CD4-positive, alpha-beta T cell treated with Interleukin-1 beta for 1 hour (primary cell): ENCODE measurements around the gene IPO8.

Experiments
- DNase-seq, 2 donors: peaks; one replicate each; pipeline ENCODE4 v3.0.0-alpha.2; 2020 to 2022

The IPO8 gene

GRCh38 chr12:30695199-30696102, at the start of gene IPO8:
Gene IPO8, minus strand, starts transcription at chr12:30695869. Its CDS starts 222 bp downstream, at chr12:30695647.
- peak; percentile 87 to 88 for DNase-seq

DNA sequence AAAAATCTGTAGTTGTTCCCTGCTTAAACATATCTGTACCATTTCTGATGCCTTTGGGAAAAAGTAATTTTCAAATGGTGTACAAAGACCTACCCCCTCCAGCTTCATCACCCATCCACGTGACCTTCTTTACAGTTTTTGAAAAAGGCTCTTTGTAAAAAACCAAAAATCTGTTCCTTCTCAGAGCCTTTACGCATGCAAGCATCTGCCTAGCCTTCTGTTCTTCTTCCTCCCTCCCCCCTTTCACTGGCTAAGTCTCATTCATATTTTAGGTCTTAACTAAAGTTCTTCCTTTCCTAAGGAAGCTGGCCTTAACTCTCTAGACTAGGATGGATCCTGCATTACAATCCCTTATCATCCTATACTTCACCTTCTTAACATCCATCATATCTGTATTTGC, 48.7 kb upstream of the IPO8 start:
- DNase-seq, result no peak

DNA sequence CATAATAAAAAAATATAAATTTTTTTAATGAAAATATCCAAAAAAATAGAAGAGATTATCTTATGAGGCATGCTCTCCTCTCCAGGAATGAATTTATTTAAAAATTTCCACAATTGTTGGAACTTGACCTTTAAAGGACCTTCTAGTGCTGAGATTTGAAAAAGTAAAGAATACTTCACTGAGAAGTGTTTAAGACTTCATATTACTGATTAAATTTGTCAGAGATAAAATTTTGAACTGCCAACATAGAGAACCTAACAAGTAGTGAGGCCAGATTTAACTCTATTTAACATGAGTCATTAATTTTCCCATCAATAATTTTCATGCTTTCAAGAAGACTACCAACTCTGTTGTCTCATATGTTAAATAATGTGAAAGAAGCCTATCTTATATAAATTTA, 44.6 kb upstream of the IPO8 start:
- DNase-seq, result no peak

- DNase-seq, result no peak
These were observed 43.4 kb upstream of the IPO8 start for GRCh38 chr12:30739020-30739419.

GRCh38 chr12:30732954-30733637, 37.4 kb upstream of the IPO8 start:
- no peak for DNase-seq

GRCh38 chr12:30730011-30730410, 34.3 kb upstream of the IPO8 start:
- DNase-seq, result no peak

GRCh38 chr12:30729547-30729946, 33.9 kb upstream of the IPO8 start:
- DNase-seq, result no peak

- no peak for DNase-seq
These were observed 31.0 kb upstream of the IPO8 start for GRCh38 chr12:30726647-30727046.

GRCh38 chr12:30725739-30726138, 30.1 kb upstream of the IPO8 start:
- DNase-seq, result no peak

DNA sequence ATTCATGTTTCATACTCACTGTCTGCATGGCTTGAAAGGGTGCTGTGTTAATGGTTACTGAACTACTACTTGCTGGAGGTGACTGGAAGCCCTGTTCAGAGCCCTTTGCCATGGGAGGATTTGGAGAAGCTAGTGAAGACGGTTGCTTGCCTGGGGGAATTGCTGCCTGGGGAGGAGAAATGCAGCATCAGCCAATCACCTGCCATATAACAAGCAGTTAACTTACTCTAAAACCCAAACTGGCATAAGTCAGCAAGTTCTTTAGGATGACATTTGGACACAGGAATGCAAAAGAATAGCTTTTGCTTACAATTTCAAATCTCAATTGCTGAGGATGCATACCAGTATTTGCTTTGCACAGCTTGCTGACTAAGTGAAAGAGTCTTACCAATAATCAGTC, 23.4 kb upstream of the IPO8 start:
- no peak for DNase-seq

DNA sequence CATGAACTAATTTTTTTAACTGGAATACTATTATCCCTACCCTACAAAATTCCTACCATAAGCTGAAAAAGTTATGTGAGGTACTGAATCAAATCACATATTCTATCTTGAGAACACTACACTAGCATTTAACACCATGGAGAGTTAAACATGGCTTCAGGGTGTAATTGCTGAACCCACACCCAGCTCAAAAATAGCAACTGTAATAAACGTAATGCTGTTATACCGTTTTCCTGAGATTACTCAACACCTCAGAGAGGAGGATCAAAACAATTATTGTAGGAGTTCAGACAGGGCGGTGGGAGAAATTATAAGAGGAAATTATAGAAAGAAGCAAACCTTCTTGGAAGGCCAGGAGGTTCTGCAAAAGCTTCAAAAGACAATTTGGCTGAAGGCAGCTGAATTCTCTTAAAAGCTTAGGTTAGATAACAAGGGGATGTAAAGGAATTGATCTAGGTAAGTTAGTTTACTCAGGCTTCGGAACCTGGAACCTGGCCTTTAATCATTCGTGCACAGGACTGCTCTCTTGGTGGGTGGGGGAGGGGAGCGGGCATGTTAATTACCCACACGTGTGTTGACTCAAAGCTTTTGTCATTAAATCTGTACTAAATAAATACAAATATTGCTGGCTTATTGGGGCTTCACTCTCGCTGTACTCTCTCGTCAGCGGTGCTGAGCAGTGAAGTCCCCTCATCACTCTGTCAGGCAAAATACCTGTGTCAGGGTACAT, 12.1 kb upstream of the IPO8 start:
- DNase-seq, result no peak

DNA sequence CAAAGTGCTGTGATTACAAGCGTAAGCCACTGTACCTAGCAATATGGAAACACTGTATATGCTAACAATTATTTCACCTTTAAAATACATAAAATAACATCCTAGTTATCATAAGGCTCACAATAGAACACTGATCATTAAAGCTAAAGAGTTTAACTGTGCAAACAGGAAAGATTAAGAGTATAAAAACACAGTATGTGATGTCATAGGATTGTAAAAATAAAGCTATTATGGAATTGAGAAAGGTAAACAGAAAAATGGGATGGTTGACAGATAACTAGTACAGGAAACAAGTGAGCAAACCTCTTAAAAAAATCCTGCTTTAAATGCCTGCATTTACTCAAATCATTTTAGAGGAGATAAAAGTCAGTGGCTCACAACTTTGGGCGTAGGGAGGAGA, 10.8 kb upstream of the IPO8 start:
- DNase-seq, result no peak

- no peak for DNase-seq
These were observed 5.4 kb upstream of the IPO8 start for GRCh38 chr12:30701056-30701455.

DNA sequence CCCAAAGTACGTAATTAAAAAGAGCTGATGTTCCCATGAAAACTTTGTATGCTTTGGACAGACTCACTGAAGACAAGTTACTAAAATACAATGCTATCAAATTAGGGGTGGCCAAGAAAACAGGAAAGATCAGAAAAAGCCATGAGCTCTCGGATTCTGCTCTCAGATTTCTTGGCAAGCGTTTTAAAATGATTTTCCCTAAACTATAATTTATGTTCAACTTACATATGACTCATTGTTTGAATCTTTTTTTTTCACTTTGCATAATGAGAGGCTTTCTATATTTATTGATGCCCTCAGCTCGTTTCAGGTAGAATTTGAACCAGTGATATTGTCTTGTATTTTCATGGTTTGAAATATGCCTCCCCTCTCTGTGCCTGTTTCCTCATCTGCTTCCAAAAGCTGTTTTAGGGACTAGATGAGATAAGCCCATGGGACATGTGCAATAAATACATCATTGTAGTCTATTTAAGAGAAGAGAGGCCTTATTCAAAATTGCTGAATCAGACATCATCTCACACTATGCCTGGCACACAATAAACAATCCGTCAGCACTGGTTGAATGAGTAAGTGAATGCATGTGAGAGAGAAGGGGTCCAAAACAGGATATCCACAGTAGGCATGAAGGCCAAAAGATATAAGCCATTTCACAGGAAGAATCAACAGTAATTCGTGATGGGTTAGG, 4.7 kb upstream of the IPO8 start:
- no peak for DNase-seq

DNA sequence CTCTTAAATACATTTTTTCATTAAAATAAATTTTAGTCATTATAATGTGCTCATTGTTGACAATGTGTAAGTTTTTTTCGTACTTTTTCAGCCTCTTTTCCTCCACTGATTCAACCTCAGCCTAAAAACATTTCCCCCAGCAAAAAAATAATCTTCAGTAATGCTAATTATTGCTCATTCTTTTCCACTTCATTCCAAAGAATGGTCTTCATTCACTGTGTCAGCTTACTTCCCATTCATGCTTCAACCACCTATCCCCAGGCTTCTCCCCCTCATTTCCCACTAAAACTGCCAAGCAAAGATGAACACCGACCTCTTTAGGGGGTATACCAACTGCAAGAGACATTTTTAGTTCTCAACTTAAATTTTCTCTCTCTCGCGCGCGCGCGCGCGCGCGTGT, 2.7 kb upstream of the IPO8 start:
- no peak for DNase-seq

DNA sequence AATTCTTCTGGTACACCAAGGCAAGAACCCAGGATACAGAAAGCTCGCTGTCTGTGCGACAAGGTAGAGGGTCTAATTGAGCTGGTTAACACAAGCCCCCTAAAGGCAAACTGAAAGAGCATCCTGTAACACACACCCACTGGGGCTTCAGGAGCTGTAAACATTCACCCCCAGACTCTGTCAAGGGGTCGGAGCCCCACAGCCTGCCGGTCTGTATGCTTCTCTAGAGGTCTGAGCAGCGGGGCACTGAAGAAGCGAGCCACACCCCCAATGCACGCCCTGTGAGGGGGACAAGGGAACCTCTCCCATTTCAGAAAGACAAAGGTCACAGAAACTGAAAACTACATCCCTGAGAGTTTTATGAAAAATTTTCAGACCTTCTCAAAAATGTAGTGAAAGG, 1.3 kb upstream of the IPO8 start:
- no peak for DNase-seq

DNA sequence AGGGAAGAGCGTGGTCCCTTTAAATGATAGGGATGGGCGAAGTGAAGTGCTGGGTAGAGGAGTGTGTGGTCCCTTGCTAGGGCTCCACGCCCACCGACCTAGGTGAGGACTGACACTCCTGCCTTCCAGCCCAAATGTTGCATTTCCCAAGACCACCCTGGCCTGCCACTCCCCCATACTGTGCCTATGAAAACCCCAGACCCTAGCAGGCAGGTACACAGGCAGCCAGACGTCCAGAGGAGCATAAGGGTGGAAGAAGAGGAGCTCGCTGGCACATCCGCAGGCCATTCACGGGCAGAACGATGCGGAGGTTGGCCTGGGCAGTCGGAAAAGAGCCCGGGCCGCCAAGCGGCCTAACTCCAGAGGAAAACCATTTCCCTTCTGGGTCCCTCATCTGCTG, 817 bp upstream of the IPO8 start:
- no peak for DNase-seq

DNA sequence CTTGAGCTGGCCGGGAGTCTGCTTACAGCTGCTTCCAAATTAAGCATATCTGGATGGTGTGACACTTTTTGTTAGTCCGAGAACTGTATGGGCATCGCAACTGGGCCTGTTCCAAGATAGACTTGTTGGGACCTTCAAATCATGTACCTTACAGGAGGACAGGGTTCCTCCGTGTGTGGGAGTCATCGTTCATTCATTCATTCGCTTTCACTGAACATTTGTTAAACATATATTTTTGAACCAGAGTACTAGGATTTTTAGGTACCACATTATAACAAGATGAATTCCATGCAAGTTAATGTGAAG, 387 bp upstream of the IPO8 start:
- no peak for DNase-seq

GRCh38 chr12:30694412-30695198, 1.1 kb downstream of the IPO8 start:
- DNase-seq, result peak; percentile 1 to 7

DNA sequence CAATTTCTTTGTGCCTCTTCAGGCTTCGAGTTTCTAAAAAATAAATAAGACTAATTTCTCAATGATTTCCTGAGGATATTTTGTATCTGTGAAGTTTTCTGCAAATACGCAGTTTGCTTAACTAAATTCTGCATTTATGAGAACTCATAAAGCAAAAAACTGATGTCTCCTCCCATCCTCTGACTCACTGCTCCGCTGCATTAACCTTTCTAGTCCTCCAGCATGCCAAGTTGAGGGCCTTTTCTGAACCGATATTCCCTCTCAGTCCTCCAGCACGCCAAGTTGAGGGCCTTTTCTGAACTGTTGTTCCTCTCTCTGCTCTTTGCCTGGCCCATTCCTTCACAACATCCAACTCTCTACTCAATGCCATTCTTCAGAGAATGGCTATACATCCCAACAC, 3.2 kb downstream of the IPO8 start:
- DNase-seq, result no peak

- DNase-seq, result no peak
These were observed 4.4 kb downstream of the IPO8 start for GRCh38 chr12:30691122-30691879.
